PFSK-1 (cell line): ENCODE data around the gene NAB1.

Experiments
- FOXP2 ChIP-seq: optimal IDR thresholded peaks from 2 replicates; pipeline ENCODE3; 2011; ENCODE audit warnings: borderline replicate concordance, control low read depth, inconsistent platforms; ENCODE audit not compliant: insufficient read depth; ENCODE audit errors: extremely low read length, extremely low read depth
- POLR2AphosphoS5 ChIP-seq: IDR thresholded peaks from 2 replicates; pipeline ENCODE4 v1.6.1; 2012; ENCODE audit warnings: low read depth, mild to moderate bottlenecking, control low read depth, low read length, moderate library complexity
- SIN3A ChIP-seq: IDR thresholded peaks from 2 replicates; pipeline ENCODE4 v1.6.1; 2012; ENCODE audit warnings: mild to moderate bottlenecking, low read length, moderate library complexity, borderline replicate concordance; ENCODE audit not compliant: insufficient read depth
- TAF1 ChIP-seq: IDR thresholded peaks from 2 replicates; pipeline ENCODE4 v1.6.1; 2012; ENCODE audit warnings: low read length, control low read depth, borderline replicate concordance; ENCODE audit not compliant: insufficient read depth
- TF ChIP-seq, protein P1 (sequence below), 2 experiments: IDR thresholded peaks; 2 replicates each; pipeline versions ENCODE4 v1.6.1 to v1.8.0; 2011 to 2012; ENCODE audit warnings: low read depth in 2 of 2, low read length in 2 of 2, control low read depth in 1 of 2, inconsistent platforms in 1 of 2, mild to moderate bottlenecking in 1 of 2, moderate library complexity in 1 of 2; ENCODE audit not compliant: insufficient read depth in 1 of 2

The NAB1 gene

GRCh38 chr2:190714958-190715357 lies 66.1 kb downstream of the NAB1 start:
- TF ChIP-seq TAF1: no peak
- no peak for TF ChIP-seq FOXP2
- TF ChIP-seq SIN3A: no peak
- TF ChIP-seq, protein P1, sequence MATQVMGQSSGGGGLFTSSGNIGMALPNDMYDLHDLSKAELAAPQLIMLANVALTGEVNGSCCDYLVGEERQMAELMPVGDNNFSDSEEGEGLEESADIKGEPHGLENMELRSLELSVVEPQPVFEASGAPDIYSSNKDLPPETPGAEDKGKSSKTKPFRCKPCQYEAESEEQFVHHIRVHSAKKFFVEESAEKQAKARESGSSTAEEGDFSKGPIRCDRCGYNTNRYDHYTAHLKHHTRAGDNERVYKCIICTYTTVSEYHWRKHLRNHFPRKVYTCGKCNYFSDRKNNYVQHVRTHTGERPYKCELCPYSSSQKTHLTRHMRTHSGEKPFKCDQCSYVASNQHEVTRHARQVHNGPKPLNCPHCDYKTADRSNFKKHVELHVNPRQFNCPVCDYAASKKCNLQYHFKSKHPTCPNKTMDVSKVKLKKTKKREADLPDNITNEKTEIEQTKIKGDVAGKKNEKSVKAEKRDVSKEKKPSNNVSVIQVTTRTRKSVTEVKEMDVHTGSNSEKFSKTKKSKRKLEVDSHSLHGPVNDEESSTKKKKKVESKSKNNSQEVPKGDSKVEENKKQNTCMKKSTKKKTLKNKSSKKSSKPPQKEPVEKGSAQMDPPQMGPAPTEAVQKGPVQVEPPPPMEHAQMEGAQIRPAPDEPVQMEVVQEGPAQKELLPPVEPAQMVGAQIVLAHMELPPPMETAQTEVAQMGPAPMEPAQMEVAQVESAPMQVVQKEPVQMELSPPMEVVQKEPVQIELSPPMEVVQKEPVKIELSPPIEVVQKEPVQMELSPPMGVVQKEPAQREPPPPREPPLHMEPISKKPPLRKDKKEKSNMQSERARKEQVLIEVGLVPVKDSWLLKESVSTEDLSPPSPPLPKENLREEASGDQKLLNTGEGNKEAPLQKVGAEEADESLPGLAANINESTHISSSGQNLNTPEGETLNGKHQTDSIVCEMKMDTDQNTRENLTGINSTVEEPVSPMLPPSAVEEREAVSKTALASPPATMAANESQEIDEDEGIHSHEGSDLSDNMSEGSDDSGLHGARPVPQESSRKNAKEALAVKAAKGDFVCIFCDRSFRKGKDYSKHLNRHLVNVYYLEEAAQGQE (IDR thresholded peaks at IDR 0.05; ENCODE audit: insufficient read depth in 1 of 2, low read depth in 2 of 2, low read length in 2 of 2): no peak
- TF ChIP-seq POLR2AphosphoS5: no peak

GRCh38 chr2:190716176-190716807 lies 67.4 kb downstream of the NAB1 start:
- TF ChIP-seq FOXP2 (no peak), TAF1 (no peak), POLR2AphosphoS5 (no peak), SIN3A (no peak)
- TF ChIP-seq, protein P1 (IDR thresholded peaks at IDR 0.05; ENCODE audit: insufficient read depth in 1 of 2, low read depth in 2 of 2, low read length in 2 of 2): no peak

GRCh38 chr2:190717306-190717705 lies 68.4 kb downstream of the NAB1 start:
- TF ChIP-seq POLR2AphosphoS5: no peak
- no peak for TF ChIP-seq SIN3A
- TF ChIP-seq TAF1: no peak
- TF ChIP-seq, protein P1 (IDR thresholded peaks at IDR 0.05; ENCODE audit: insufficient read depth in 1 of 2, low read depth in 2 of 2, low read length in 2 of 2): no peak

DNA sequence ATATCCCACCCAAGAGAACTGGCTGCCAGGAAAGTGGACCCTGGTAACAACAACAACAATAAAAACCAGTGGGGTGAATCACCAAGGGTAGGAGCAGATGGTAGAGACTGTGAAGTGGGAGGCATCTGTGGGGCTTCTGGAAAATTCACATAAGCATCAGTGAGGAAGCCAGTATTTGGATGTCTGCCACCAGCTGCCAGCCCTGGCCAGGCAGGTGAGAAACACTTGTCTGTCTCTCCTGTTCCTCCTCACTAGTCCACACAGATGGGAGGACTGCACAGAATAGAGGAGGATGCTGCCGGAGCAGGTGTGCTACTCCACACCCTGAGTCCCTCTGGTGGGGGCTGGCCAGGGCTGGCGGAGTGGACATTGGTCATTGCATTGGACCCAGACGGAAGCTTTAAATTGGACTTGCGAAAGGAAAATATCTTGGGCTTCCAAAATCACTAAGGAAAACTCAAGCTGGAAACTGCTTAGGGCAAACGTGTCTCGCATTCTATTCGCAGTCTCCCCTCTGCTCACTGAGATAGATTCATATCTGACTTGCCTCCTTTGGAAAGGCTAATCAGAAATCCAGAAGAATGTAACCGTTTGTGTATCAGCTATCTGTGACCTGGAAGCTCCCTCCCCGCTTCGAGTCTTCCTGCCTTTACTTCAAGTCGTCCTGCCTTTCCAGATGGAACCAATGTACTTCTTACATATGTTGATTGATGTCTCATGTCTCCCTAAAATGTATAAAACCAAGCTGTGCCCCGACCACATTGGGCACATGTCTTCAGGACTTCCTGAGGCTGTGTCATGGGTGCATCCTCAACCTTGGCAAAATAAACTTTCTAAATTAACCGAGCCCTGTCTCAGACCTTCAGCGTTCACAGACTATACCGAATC lies 69.1 kb downstream of the NAB1 start:
- TF ChIP-seq FOXP2 (no peak), TAF1 (no peak), SIN3A (no peak), POLR2AphosphoS5 (no peak)
- TF ChIP-seq, protein P1 (IDR thresholded peaks at IDR 0.05; ENCODE audit: insufficient read depth in 1 of 2, low read depth in 2 of 2, low read length in 2 of 2): no peak
